ENCODE data around the gene CREB3L2. TPM values are rescaled to one million over a fixed set of nuclear protein-coding genes. Genes with fewer than 3 reads are reported as not detected.

Gene CREB3L2
- total RNA-seq, 1 experiment from 2014 or later = 49.8 TPM

DNA sequence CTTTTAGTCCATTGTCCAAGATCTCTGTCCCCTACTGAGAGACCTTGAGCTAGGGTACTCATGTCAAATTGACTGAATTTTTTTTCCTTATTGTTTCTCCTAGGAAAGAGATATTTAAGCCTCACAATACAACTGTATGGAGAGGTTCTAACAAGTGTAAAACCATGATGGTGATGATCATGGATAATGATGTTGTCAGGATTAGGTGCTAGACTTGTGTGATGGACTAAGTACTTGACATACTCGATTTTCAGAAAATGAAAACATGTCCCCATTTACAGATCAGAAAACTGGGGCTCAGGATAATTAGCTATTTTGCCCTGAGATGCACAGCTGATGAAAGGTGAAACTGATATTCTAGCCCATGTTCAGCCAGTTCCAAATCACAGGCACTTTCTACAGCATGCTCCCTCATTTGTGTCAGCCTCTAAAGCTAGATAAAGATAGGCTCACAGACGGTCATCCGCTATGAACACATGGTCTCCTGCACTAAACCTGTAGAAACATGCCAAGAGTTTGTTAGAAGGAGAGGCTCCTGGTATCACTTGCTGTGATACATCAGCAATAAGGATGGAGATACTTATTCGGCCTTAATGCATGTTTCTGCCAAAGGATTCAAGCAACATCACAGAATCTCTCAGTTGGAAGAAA is 67.6 kb downstream of the CREB3L2 start:
- Histone ChIP-seq H3K9me2 (ENCODE audit: insufficient read depth) (no peaks in the 10 kb centered on the region), H3K36me3 (ENCODE audit: control insufficient read depth in 1 of 2, insufficient read depth in 2 of 2, low read length in 2 of 2) (no peaks in the 10 kb centered on the region), H3K9ac (ENCODE audit: low read length) (no peak overlapping the region), H3K27ac (ENCODE audit: low read depth, low read length) (no peak overlapping the region), H3K79me2 (ENCODE audit: insufficient read depth, low read length) (no peaks in the 10 kb centered on the region), H3K9me3 (ENCODE audit: control insufficient read depth in 1 of 2, insufficient read depth in 1 of 2, low read depth in 1 of 2, low read length in 2 of 2) (no peaks in the 10 kb centered on the region), H3K4me2 (ENCODE audit: low read length) (no peak overlapping the region), H3K27me3 (ENCODE audit: insufficient read depth, low read length) (no peaks in the 10 kb centered on the region), H2AFZ (ENCODE audit: low read depth, low read length, poor library complexity, severe bottlenecking) (no peak overlapping the region), H3K4me3 (replicated peaks in 1 of 2; ENCODE audit: low read depth in 1 of 2, low read length in 2 of 2) (no peak overlapping the region), H3K4me1 (ENCODE audit: control insufficient read depth in 1 of 2, insufficient read depth in 2 of 2, low read length in 2 of 2) (peaks cover 0 to 18% of the 10 kb centered on the region in 2 experiments; a peak in 2 of 4 replicates), H4K20me1 (ENCODE audit: insufficient read depth) (no peaks in the 10 kb centered on the region)
- POLR2A ChIA-PET = no interaction called here
- DNase-seq (ENCODE audit: low read depth, low spot score) (no peak), ATAC-seq (no peak)
- intact Hi-C loops (cut with micrococcal nuclease) = no loop called here
- RAD21 ChIA-PET (ENCODE audit: low non-redundant PET in 1 of 2, low total read pairs in 2 of 2, uncharacterized antibody in 2 of 2, unreplicated experiment in 2 of 2) = no interaction called here
- no TSS peak for BruUV-seq (replicated peaks)
- CTCF ChIA-PET = interaction anchor here (1.1 kb wide), 1 partner anchor 30 kb away, joined by 4 read pairs; no protein-coding TSS in a partner anchor
- no peak for TF ChIP-seq ELF1 (IDR thresholded peaks at IDR 0.05; ENCODE audit: borderline replicate concordance, low read depth)
- TF ChIP-seq, protein P1, sequence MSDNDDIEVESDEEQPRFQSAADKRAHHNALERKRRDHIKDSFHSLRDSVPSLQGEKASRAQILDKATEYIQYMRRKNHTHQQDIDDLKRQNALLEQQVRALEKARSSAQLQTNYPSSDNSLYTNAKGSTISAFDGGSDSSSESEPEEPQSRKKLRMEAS (IDR thresholded peaks at IDR 0.05) = no peak
- no peak for TF ChIP-seq SP1 (IDR thresholded peaks at IDR 0.05; ENCODE audit: low read depth)
- TF ChIP-seq REST (IDR thresholded peaks at IDR 0.05; ENCODE audit: low read depth) = no peak
- no peak for TF ChIP-seq EZH2 (IDR thresholded peaks at IDR 0.05)

Measured in HCT116 (cell line).